HEK293 (cell line): Measurements from ENCODE around the gene FANCE.

Experiments
- BCL6B ChIP-seq: fragments of 450-650 bp; formaldehyde crosslinking; IDR thresholded peaks from 2 replicates; pipeline ENCODE4 v1.5.1; 2017; ENCODE audit warnings: missing biosample characterization, missing genetic modification characterization
- CTCF ChIP-seq: fragments of 450-650 bp; formaldehyde crosslinking; IDR thresholded peaks from 2 replicates; pipeline ENCODE4 v1.5.1; 2016; ENCODE audit warnings: missing biosample characterization, missing genetic modification characterization
- EGR2 ChIP-seq: fragments of 450-650 bp; formaldehyde crosslinking; IDR thresholded peaks from 2 replicates; pipeline ENCODE4 v1.5.1; 2016; ENCODE audit warnings: low read depth, missing biosample characterization, missing genetic modification characterization
- GLIS1 ChIP-seq: fragments of 450-650 bp; formaldehyde crosslinking; IDR thresholded peaks from 2 replicates; pipeline ENCODE4 v1.5.1; 2016; ENCODE audit warnings: missing biosample characterization, missing genetic modification characterization
- GLIS2 ChIP-seq: fragments of 450-650 bp; formaldehyde crosslinking; IDR thresholded peaks from 2 replicates; pipeline ENCODE4 v1.5.1; 2016; ENCODE audit warnings: missing biosample characterization, missing genetic modification characterization
- HOXD13 ChIP-seq: sonication (generic); formaldehyde crosslinking; IDR thresholded peaks from 2 replicates; pipeline ENCODE4 v1.8.0; 2022; ENCODE audit warnings: missing genetic modification reagents, borderline replicate concordance
- KLF9 ChIP-seq: fragments of 450-650 bp; formaldehyde crosslinking; IDR thresholded peaks from 2 replicates; pipeline ENCODE4 v1.5.1; 2016; ENCODE audit warnings: missing biosample characterization, missing genetic modification characterization, low read depth
- OSR2 ChIP-seq: fragments of 450-650 bp; formaldehyde crosslinking; IDR thresholded peaks from 2 replicates; pipeline ENCODE4 v1.5.1; 2016; ENCODE audit warnings: missing biosample characterization, missing genetic modification characterization
- SCRT2 ChIP-seq: fragments of 450-650 bp; formaldehyde crosslinking; IDR thresholded peaks from 2 replicates; pipeline ENCODE4 v1.5.1; 2016; ENCODE audit warnings: missing biosample characterization, missing genetic modification characterization
- WT1 ChIP-seq: fragments of 450-650 bp; formaldehyde crosslinking; IDR thresholded peaks from 2 replicates; pipeline ENCODE4 v1.5.1; 2016; ENCODE audit warnings: missing biosample characterization, missing genetic modification characterization
- ZBTB17 ChIP-seq: fragments of 450-650 bp; formaldehyde crosslinking; IDR thresholded peaks from 2 replicates; pipeline ENCODE4 v1.5.1; 2016; ENCODE audit warnings: missing biosample characterization, missing genetic modification characterization
- ZBTB20 ChIP-seq: fragments of 450-650 bp; formaldehyde crosslinking; IDR thresholded peaks from 2 replicates; pipeline ENCODE4 v1.5.1; 2016; ENCODE audit warnings: missing biosample characterization, missing genetic modification characterization
- ZBTB26 ChIP-seq: fragments of 450-650 bp; formaldehyde crosslinking; optimal IDR thresholded peaks from 2 replicates; pipeline ENCODE3; 2016; ENCODE audit warnings: missing biosample characterization, mild to moderate bottlenecking, missing genetic modification characterization
- ZFP69B ChIP-seq: fragments of 450-650 bp; formaldehyde crosslinking; IDR thresholded peaks from 2 replicates; pipeline ENCODE4 v1.5.1; 2016; ENCODE audit warnings: missing biosample characterization, missing genetic modification characterization
- ZNF155 ChIP-seq: fragments of 450-650 bp; formaldehyde crosslinking; IDR thresholded peaks from 2 replicates; pipeline ENCODE4 v1.5.1; 2016; ENCODE audit warnings: missing biosample characterization, missing genetic modification characterization
- ZNF184 ChIP-seq: fragments of 450-650 bp; IDR thresholded peaks from 2 replicates; pipeline ENCODE4 v1.5.1; 2018; ENCODE audit warnings: missing biosample characterization, mild to moderate bottlenecking, missing genetic modification characterization
- ZNF292 ChIP-seq: fragments of 450-650 bp; formaldehyde crosslinking; IDR thresholded peaks from 2 replicates; pipeline ENCODE4 v1.5.1; 2016; ENCODE audit warnings: low read depth, missing biosample characterization, missing genetic modification characterization, borderline replicate concordance
- ZNF518A ChIP-seq: fragments of 450-650 bp; formaldehyde crosslinking; conservative IDR thresholded peaks from 2 replicates; pipeline ENCODE4 v1.5.1; 2016; ENCODE audit warnings: low read depth, missing biosample characterization, missing genetic modification characterization
- ZNF548 ChIP-seq: fragments of 450-650 bp; formaldehyde crosslinking; IDR thresholded peaks from 2 replicates; pipeline ENCODE4 v1.5.1; 2016; ENCODE audit warnings: missing biosample characterization, missing genetic modification characterization
- ZNF549 ChIP-seq: fragments of 450-650 bp; IDR thresholded peaks from 2 replicates; pipeline ENCODE4 v1.5.1; 2018; ENCODE audit warnings: missing biosample characterization, missing genetic modification characterization, mild to moderate bottlenecking, inconsistent platforms, moderate library complexity
- ZNF560 ChIP-seq: fragments of 450-650 bp; formaldehyde crosslinking; IDR thresholded peaks from 2 replicates; pipeline ENCODE4 v1.5.1; 2017; ENCODE audit warnings: missing biosample characterization, missing genetic modification characterization, borderline replicate concordance
- ZNF777 ChIP-seq: fragments of 450-650 bp; formaldehyde crosslinking; IDR thresholded peaks from 2 replicates; pipeline ENCODE4 v1.5.1; 2017; ENCODE audit warnings: missing biosample characterization, missing genetic modification characterization, borderline replicate concordance

Gene FANCE

GRCh38 chr6:35489995-35490791, 38.1 kb downstream of the FANCE start (continued):
- no peak for TF ChIP-seq ZNF518A
- peak; percentile 86 for TF ChIP-seq SCRT2
- TF ChIP-seq ZNF549 (tag by site-specific recombination), result no peak
- no peak for TF ChIP-seq ZNF292 (tag by site-specific recombination)
- TF ChIP-seq WT1 (tag by site-specific recombination), result no peak
- TF ChIP-seq ZNF777 (tag by site-specific recombination), result no peak
- no peak for TF ChIP-seq ZNF184
- peak; percentile 73 for TF ChIP-seq GLIS1
- TF ChIP-seq ZNF155 (tag by site-specific recombination), result no peak
- 0 out of 2 replicates have a peak, but pooled peaks have one; percentile 27 for TF ChIP-seq EGR2
- peak; percentile 89 for TF ChIP-seq GLIS2
- peak; percentile 43; the same call in 1 of the 2 replicates for TF ChIP-seq ZBTB17 (tag by site-specific recombination)
- TF ChIP-seq ZBTB26 (tag by site-specific recombination), result peak; percentile 36
- TF ChIP-seq HOXD13, result no peak
- peak; percentile 94 for TF ChIP-seq BCL6B
- no peak for TF ChIP-seq ZNF548 (tag by site-specific recombination)
- TF ChIP-seq ZNF560 (tag by site-specific recombination), result no peak
- no peak for TF ChIP-seq CTCF (tag by site-specific recombination)
- TF ChIP-seq ZBTB20 (tag by site-specific recombination), result 0 out of 2 replicates have a peak, but pooled peaks have one; percentile 17
- no peak for TF ChIP-seq ZFP69B (tag by site-specific recombination)
- peak; percentile 95 for TF ChIP-seq KLF9 (tag by site-specific recombination)
- TF ChIP-seq OSR2 (tag by site-specific recombination), result peak; percentile 56; the same call in 1 of the 2 replicates
